ENCODE results near the gene TIAM1.

The TIAM1 gene

GRCh38 chr21:31225713-31226112 lies 118.3 kb downstream of the TIAM1 start:
- no peak for DNase-seq (ENCODE audit: low spot score)
- Histone ChIP-seq H3K4me3 (no peak overlapping the region), H3K27ac (no peak overlapping the region)
- TF ChIP-seq CTCF (IDR thresholded peaks at IDR 0.05) = no peak

GRCh38 chr21:31222142-31222541 lies 121.9 kb downstream of the TIAM1 start:
- no peak overlapping the region for H3K4me3 ChIP-seq
- no peak for TF ChIP-seq CTCF (IDR thresholded peaks at IDR 0.05)
- no peak for DNase-seq (ENCODE audit: low spot score)
- H3K27ac ChIP-seq = no peak overlapping the region

GRCh38 chr21:31221043-31221442 lies 123.0 kb downstream of the TIAM1 start:
- no peak for DNase-seq (ENCODE audit: low spot score)
- no peak for TF ChIP-seq CTCF (IDR thresholded peaks at IDR 0.05)
- Histone ChIP-seq H3K4me3 (no peak overlapping the region), H3K27ac (no peak overlapping the region)

- H3K27ac ChIP-seq = peak overlapping the region in 1 of 2 donors; percentile 8
- no peak for TF ChIP-seq CTCF (IDR thresholded peaks at IDR 0.05)
- no peak for DNase-seq (ENCODE audit: low spot score)
Measured at GRCh38 chr21:31220575-31220974, 123.5 kb downstream of the TIAM1 start.

GRCh38 chr21:31218830-31219608 lies 125.0 kb downstream of the TIAM1 start:
- DNase-seq (ENCODE audit: low spot score) = peak; percentile 78
- Histone ChIP-seq H3K27ac (no peak overlapping the region), H3K4me3 (no peak overlapping the region)
- TF ChIP-seq CTCF (IDR thresholded peaks at IDR 0.05) = no peak

More at GRCh38 chr21:31220575-31220974, 123.5 kb downstream of the TIAM1 start:
- H3K4me3 ChIP-seq = no peak overlapping the region

GRCh38 chr21:31216206-31216605 lies 127.9 kb downstream of the TIAM1 start:
- Histone ChIP-seq H3K4me3 (no peak overlapping the region), H3K27ac (no peak overlapping the region)
- DNase-seq (ENCODE audit: low spot score) = no peak
- TF ChIP-seq CTCF (IDR thresholded peaks at IDR 0.05) = no peak

GRCh38 chr21:31213787-31214186 lies 130.3 kb downstream of the TIAM1 start:
- Histone ChIP-seq H3K27ac (no peak overlapping the region), H3K4me3 (no peak overlapping the region)
- DNase-seq (ENCODE audit: low spot score) = no peak
- no peak for TF ChIP-seq CTCF (IDR thresholded peaks at IDR 0.05)
